ENCODE results near the gene NLGN4Y.

NLGN4Y gene

GRCh38 chrY:14524272-14525231, at the start of gene NLGN4Y:
TSS of gene NLGN4Y (plus strand) at chrY:14524529. CDS start at chrY:14622120, 97,591 bp downstream.
- no peak for FAIRE-seq

- FAIRE-seq = no peak
These were observed 38.4 kb upstream of the NLGN4Y start for GRCh38 chrY:14485935-14486334.

GRCh38 chrY:14490226-14490625, 34.1 kb upstream of the NLGN4Y start:
- FAIRE-seq = no peak

GRCh38 chrY:14498071-14498470, 26.3 kb upstream of the NLGN4Y start:
- no peak for FAIRE-seq

GRCh38 chrY:14504592-14504991, 19.7 kb upstream of the NLGN4Y start:
- FAIRE-seq = no peak

- no peak for FAIRE-seq
These were observed 1.9 kb upstream of the NLGN4Y start for GRCh38 chrY:14522379-14522950.

GRCh38 chrY:14523491-14524271, 648 bp upstream of the NLGN4Y start:
- no peak for FAIRE-seq

- FAIRE-seq = no peak
These were observed 986 bp downstream of the NLGN4Y start for GRCh38 chrY:14525315-14525714.

- FAIRE-seq = no peak
These were observed 4.0 kb downstream of the NLGN4Y start for GRCh38 chrY:14528361-14528760.

GRCh38 chrY:14536703-14537102, 12.4 kb downstream of the NLGN4Y start:
- FAIRE-seq = no peak

- FAIRE-seq = no peak
These were observed 19.2 kb downstream of the NLGN4Y start for GRCh38 chrY:14543506-14543905.

- FAIRE-seq = no peak
These were observed 57.0 kb downstream of the NLGN4Y start for GRCh38 chrY:14581294-14581693.

- FAIRE-seq = no peak
These were observed 62.4 kb downstream of the NLGN4Y start for GRCh38 chrY:14586725-14587124.

- no peak for FAIRE-seq
These were observed 77.0 kb downstream of the NLGN4Y start for GRCh38 chrY:14601372-14601771.

- FAIRE-seq = no peak
These were observed 93.3 kb downstream of the NLGN4Y start for GRCh38 chrY:14617625-14618024.

GRCh38 chrY:14618513-14618912, 94.2 kb downstream of the NLGN4Y start:
- FAIRE-seq = no peak

- no peak for FAIRE-seq
These were observed 103.9 kb downstream of the NLGN4Y start for GRCh38 chrY:14628208-14628607.

- FAIRE-seq = no peak
These were observed 107.3 kb downstream of the NLGN4Y start for GRCh38 chrY:14631676-14632075.

GRCh38 chrY:14633718-14634117, 109.4 kb downstream of the NLGN4Y start:
- FAIRE-seq = no peak

GRCh38 chrY:14634954-14635353, 110.6 kb downstream of the NLGN4Y start:
- FAIRE-seq = no peak

- FAIRE-seq = no peak
These were observed 113.2 kb downstream of the NLGN4Y start for GRCh38 chrY:14637551-14637950.

GRCh38 chrY:14641853-14642252, 117.5 kb downstream of the NLGN4Y start:
- no peak for FAIRE-seq

All from endometrium (tissue), 2 donors.